ENCODE measurements around the gene ATP8A1.

The ATP8A1 gene

DNA sequence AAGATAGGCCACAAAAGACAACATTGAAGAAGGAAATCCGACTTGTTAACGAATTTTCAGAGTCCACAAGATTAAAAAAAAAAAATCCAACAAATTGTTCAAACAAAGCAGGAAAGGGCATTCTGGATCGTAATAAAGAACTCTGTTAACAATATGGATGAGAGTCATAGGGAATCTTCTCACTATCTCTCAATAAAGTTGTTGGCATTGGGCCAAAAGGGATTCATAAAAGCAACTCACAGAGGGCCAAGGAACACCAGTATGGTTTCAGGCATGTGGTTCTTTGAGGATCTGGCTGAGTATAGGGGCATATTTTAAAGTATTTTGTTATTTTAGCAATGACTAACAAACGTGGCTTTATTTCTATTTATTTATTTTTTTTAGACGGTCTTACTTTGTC is 210.1 kb downstream of the ATP8A1 start:
- no peaks in the 10 kb centered on the region for H3K36me3 ChIP-seq (ENCODE audit: control insufficient read depth, insufficient read depth, low read length)
- H3K4me1 ChIP-seq (ENCODE audit: control insufficient read depth, insufficient read depth, low read length): no peaks in the 10 kb centered on the region
- H3K9ac ChIP-seq (ENCODE audit: low read depth, low read length): no peak overlapping the region
- no peaks in the 10 kb centered on the region for H3K27me3 ChIP-seq (ENCODE audit: control insufficient read depth, insufficient read depth, low read length)
- H3K4me3 ChIP-seq (ENCODE audit: low read depth, low read length): no peak overlapping the region
- H3K9me3 ChIP-seq (ENCODE audit: control insufficient read depth, insufficient read depth, low read length): no peaks in the 10 kb centered on the region

- H3K4me1 ChIP-seq (ENCODE audit: control insufficient read depth, insufficient read depth, low read length): no peaks in the 10 kb centered on the region
- H3K9me3 ChIP-seq (ENCODE audit: control insufficient read depth, insufficient read depth, low read length): no peaks in the 10 kb centered on the region
- H3K4me3 ChIP-seq (ENCODE audit: low read depth, low read length): no peak overlapping the region
- no peaks in the 10 kb centered on the region for H3K36me3 ChIP-seq (ENCODE audit: control insufficient read depth, insufficient read depth, low read length)
- H3K27me3 ChIP-seq (ENCODE audit: control insufficient read depth, insufficient read depth, low read length): no peaks in the 10 kb centered on the region
- no peak overlapping the region for H3K9ac ChIP-seq (ENCODE audit: low read depth, low read length)
These were observed 211.9 kb downstream of the ATP8A1 start for GRCh38 chr4:42445038-42445437.

- Histone ChIP-seq H3K9ac (ENCODE audit: low read depth, low read length) (no peak overlapping the region), H3K36me3 (ENCODE audit: control insufficient read depth, insufficient read depth, low read length) (no peaks in the 10 kb centered on the region), H3K27me3 (ENCODE audit: control insufficient read depth, insufficient read depth, low read length) (no peaks in the 10 kb centered on the region), H3K4me3 (ENCODE audit: low read depth, low read length) (no peak overlapping the region), H3K9me3 (ENCODE audit: control insufficient read depth, insufficient read depth, low read length) (no peaks in the 10 kb centered on the region), H3K4me1 (ENCODE audit: control insufficient read depth, insufficient read depth, low read length) (no peaks in the 10 kb centered on the region)
These were observed 214.3 kb downstream of the ATP8A1 start for GRCh38 chr4:42442601-42443000.

GRCh38 chr4:42440083-42440482 is 216.8 kb downstream of the ATP8A1 start:
- no peak overlapping the region for H3K9ac ChIP-seq (ENCODE audit: low read depth, low read length)
- no peaks in the 10 kb centered on the region for H3K9me3 ChIP-seq (ENCODE audit: control insufficient read depth, insufficient read depth, low read length)
- H3K4me3 ChIP-seq (ENCODE audit: low read depth, low read length): no peak overlapping the region
- H3K4me1 ChIP-seq (ENCODE audit: control insufficient read depth, insufficient read depth, low read length): no peaks in the 10 kb centered on the region
- H3K36me3 ChIP-seq (ENCODE audit: control insufficient read depth, insufficient read depth, low read length): no peaks in the 10 kb centered on the region
- H3K27me3 ChIP-seq (ENCODE audit: control insufficient read depth, insufficient read depth, low read length): no peaks in the 10 kb centered on the region

DNA sequence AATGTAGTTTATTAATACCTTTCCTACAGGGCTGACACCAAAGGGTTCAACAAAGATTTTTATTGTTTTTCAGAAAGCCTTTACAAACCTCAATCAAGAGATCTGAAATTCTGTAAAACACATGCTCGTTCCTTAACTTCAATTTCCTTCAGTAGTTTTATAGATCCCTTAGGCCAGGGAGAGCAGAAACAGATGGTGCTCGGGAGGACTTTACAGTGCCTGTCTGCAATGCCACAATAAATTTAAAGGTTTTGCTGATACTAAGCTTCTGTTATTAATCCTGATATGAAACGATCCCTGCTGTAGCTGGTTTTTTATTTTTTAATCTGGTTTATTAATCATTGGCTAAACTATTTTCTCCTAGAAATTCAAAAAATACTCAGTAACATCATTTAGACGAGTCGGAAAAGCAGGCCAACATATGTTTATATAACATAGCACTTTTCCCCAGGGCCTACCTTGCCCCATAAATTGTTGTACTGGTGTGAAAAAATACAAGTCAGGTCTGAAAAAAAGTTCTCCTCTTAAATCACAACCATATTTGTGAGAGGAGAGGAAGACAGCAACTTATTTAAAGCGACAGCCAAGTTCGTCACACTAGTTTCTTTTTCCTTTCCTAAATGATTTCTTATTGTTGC is 219.9 kb downstream of the ATP8A1 start:
- H3K36me3 ChIP-seq (ENCODE audit: control insufficient read depth, insufficient read depth, low read length): no peaks in the 10 kb centered on the region
- H3K4me3 ChIP-seq (ENCODE audit: low read depth, low read length): no peak overlapping the region
- H3K9me3 ChIP-seq (ENCODE audit: control insufficient read depth, insufficient read depth, low read length): no peaks in the 10 kb centered on the region
- H3K4me1 ChIP-seq (ENCODE audit: control insufficient read depth, insufficient read depth, low read length): no peaks in the 10 kb centered on the region
- no peak overlapping the region for H3K9ac ChIP-seq (ENCODE audit: low read depth, low read length)
- H3K27me3 ChIP-seq (ENCODE audit: control insufficient read depth, insufficient read depth, low read length): no peaks in the 10 kb centered on the region

GRCh38 chr4:42428036-42428435 is 228.9 kb downstream of the ATP8A1 start:
- peaks cover 34% of the 10 kb centered on the region for H3K4me1 ChIP-seq (ENCODE audit: control insufficient read depth, insufficient read depth, low read length)
- peaks cover 10% of the 10 kb centered on the region for H3K27me3 ChIP-seq (ENCODE audit: control insufficient read depth, insufficient read depth, low read length)
- H3K36me3 ChIP-seq (ENCODE audit: control insufficient read depth, insufficient read depth, low read length): no peaks in the 10 kb centered on the region
- H3K4me3 ChIP-seq (ENCODE audit: low read depth, low read length): no peak overlapping the region
- H3K9me3 ChIP-seq (ENCODE audit: control insufficient read depth, insufficient read depth, low read length): no peaks in the 10 kb centered on the region
- no peak overlapping the region for H3K9ac ChIP-seq (ENCODE audit: low read depth, low read length)

- Histone ChIP-seq H3K4me3 (ENCODE audit: low read depth, low read length) (no peak overlapping the region), H3K27me3 (ENCODE audit: control insufficient read depth, insufficient read depth, low read length) (peaks cover 10% of the 10 kb centered on the region), H3K9ac (ENCODE audit: low read depth, low read length) (no peak overlapping the region), H3K4me1 (ENCODE audit: control insufficient read depth, insufficient read depth, low read length) (peaks cover 34% of the 10 kb centered on the region), H3K36me3 (ENCODE audit: control insufficient read depth, insufficient read depth, low read length) (no peaks in the 10 kb centered on the region), H3K9me3 (ENCODE audit: control insufficient read depth, insufficient read depth, low read length) (no peaks in the 10 kb centered on the region)
These were observed 231.5 kb downstream of the ATP8A1 start for GRCh38 chr4:42425146-42426065.

DNA sequence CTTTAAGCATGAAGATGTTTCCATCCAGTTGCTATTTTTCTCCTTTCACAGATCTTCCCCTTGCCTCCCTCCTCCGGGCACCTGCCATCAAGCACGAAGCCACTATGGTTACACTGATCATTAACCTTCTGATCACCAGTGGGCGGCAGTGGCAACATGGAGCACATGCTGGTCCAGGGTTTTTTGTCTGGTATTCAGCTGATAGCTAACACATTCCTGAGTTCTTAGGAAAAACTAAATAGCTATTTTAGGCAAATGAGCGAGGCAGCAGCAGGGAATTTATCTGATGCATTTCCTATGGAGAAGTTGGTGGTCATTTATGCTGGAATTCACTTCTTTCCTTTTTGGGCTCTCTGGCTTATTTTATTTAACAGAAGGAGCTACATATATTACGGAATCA is 236.8 kb downstream of the ATP8A1 start:
- Histone ChIP-seq H3K4me1 (ENCODE audit: control insufficient read depth, insufficient read depth, low read length) (peaks cover 5% of the 10 kb centered on the region), H3K9me3 (ENCODE audit: control insufficient read depth, insufficient read depth, low read length) (no peaks in the 10 kb centered on the region), H3K9ac (ENCODE audit: low read depth, low read length) (no peak overlapping the region), H3K36me3 (ENCODE audit: control insufficient read depth, insufficient read depth, low read length) (no peaks in the 10 kb centered on the region), H3K27me3 (ENCODE audit: control insufficient read depth, insufficient read depth, low read length) (peaks cover 15% of the 10 kb centered on the region), H3K4me3 (ENCODE audit: low read depth, low read length) (no peak overlapping the region)

DNA sequence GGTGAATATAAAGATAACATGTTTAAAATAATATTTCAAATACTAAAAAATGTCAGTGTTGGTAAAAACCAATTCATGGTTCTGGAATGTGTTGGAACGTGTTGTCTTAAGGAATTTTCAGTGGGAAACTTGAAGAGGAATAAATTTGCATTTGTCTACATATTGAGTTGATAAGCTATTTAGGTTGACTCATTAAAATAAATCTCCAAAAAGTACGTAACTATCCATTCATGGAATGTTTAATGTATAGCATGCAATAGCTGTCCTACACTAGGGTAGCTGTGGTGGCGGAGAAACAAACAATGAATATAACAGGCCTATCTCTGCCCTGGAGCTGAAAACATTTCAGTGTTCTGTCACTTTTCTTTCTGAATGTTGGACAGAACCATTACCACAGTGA is 239.4 kb downstream of the ATP8A1 start:
- peaks cover 16% of the 10 kb centered on the region for H3K27me3 ChIP-seq (ENCODE audit: control insufficient read depth, insufficient read depth, low read length)
- no peak overlapping the region for H3K9ac ChIP-seq (ENCODE audit: low read depth, low read length)
- no peaks in the 10 kb centered on the region for H3K4me1 ChIP-seq (ENCODE audit: control insufficient read depth, insufficient read depth, low read length)
- H3K4me3 ChIP-seq (ENCODE audit: low read depth, low read length): no peak overlapping the region
- no peaks in the 10 kb centered on the region for H3K36me3 ChIP-seq (ENCODE audit: control insufficient read depth, insufficient read depth, low read length)
- no peaks in the 10 kb centered on the region for H3K9me3 ChIP-seq (ENCODE audit: control insufficient read depth, insufficient read depth, low read length)

DNA sequence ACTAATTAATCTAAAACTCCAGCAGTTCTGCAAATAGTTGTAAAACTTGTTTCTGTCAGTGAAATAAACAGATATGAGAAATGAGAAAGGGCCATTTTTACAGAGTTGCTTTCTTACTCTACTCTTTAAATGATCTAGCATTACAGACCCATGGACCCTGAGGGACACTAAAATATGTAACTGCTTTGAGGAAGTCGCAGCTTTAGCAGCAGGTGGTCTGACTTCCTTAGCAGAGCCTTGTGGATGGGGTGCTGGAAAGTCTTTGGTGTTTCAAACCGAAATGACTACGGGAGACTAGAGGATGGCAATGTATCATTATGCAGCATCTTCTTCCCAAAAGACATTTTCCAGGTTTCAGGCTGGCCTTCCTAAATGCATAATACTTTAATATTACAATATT is 240.9 kb downstream of the ATP8A1 start:
- Histone ChIP-seq H3K36me3 (ENCODE audit: control insufficient read depth, insufficient read depth, low read length) (no peaks in the 10 kb centered on the region), H3K9me3 (ENCODE audit: control insufficient read depth, insufficient read depth, low read length) (no peaks in the 10 kb centered on the region), H3K4me1 (ENCODE audit: control insufficient read depth, insufficient read depth, low read length) (no peaks in the 10 kb centered on the region), H3K9ac (ENCODE audit: low read depth, low read length) (no peak overlapping the region), H3K4me3 (ENCODE audit: low read depth, low read length) (no peak overlapping the region), H3K27me3 (ENCODE audit: control insufficient read depth, insufficient read depth, low read length) (peaks cover 16% of the 10 kb centered on the region)

DNA sequence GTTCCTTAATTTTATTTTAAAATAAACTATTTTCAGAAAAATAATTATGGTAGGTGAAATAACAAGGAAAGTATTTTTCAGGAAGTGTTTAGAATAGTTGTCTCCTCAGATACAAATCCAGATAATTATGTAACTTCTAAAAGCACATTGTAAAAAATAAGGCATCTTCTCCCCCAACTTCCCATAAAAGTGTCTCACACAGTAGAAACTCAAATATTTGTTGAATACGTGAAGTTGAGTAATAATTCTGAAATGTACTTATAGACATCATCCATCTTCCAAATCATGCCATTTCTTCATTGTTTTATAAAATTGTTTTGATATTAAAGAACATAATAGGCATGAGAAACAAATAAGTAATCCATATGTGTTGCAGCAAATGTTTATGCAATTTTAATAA is 241.6 kb downstream of the ATP8A1 start:
- Histone ChIP-seq H3K36me3 (ENCODE audit: control insufficient read depth, insufficient read depth, low read length) (no peaks in the 10 kb centered on the region), H3K4me3 (ENCODE audit: low read depth, low read length) (no peak overlapping the region), H3K27me3 (ENCODE audit: control insufficient read depth, insufficient read depth, low read length) (peaks cover 16% of the 10 kb centered on the region), H3K9ac (ENCODE audit: low read depth, low read length) (no peak overlapping the region), H3K4me1 (ENCODE audit: control insufficient read depth, insufficient read depth, low read length) (peaks cover 2% of the 10 kb centered on the region), H3K9me3 (ENCODE audit: control insufficient read depth, insufficient read depth, low read length) (no peaks in the 10 kb centered on the region)

DNA sequence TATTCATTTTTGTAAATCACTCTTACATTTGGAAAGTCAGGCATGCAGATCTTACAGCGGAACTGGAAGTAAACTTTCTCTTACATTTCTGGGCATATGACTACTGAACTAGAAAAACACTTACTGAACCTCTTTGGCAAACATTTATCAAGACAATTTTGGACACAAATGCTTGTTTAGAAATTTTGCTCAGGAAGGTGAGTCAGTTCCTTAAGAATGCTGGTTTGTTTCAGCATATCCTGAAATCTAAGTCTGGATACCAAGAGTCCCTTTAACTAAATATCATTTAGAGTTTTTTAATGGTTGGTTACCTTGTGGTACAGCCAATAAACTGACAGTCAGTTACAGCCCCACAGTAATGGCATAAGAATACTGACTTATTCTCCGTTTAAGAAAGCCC is 244.7 kb downstream of the ATP8A1 start:
- H3K4me3 ChIP-seq (ENCODE audit: low read depth, low read length): no peak overlapping the region
- peaks cover 14% of the 10 kb centered on the region for H3K27me3 ChIP-seq (ENCODE audit: control insufficient read depth, insufficient read depth, low read length)
- H3K9me3 ChIP-seq (ENCODE audit: control insufficient read depth, insufficient read depth, low read length): no peaks in the 10 kb centered on the region
- peaks cover 5% of the 10 kb centered on the region for H3K4me1 ChIP-seq (ENCODE audit: control insufficient read depth, insufficient read depth, low read length)
- no peak overlapping the region for H3K9ac ChIP-seq (ENCODE audit: low read depth, low read length)
- no peaks in the 10 kb centered on the region for H3K36me3 ChIP-seq (ENCODE audit: control insufficient read depth, insufficient read depth, low read length)

Measured in iPS-15b (cell line).